Colon (tissue), 2 donors: Measurements from ENCODE around the gene VTCN1.

Experiments
- FAIRE-seq: peaks from 2 replicates; lab custom pipeline; 2012; peaks lifted over from hg19 to GRCh38; lab: Jason Lieb, UNC
- donor health status: control.
- donor health status: control.

Gene VTCN1

GRCh38 chr1:117209094-117209493 is 1.6 kb downstream of the VTCN1 start:
- no peak for FAIRE-seq

DNA sequence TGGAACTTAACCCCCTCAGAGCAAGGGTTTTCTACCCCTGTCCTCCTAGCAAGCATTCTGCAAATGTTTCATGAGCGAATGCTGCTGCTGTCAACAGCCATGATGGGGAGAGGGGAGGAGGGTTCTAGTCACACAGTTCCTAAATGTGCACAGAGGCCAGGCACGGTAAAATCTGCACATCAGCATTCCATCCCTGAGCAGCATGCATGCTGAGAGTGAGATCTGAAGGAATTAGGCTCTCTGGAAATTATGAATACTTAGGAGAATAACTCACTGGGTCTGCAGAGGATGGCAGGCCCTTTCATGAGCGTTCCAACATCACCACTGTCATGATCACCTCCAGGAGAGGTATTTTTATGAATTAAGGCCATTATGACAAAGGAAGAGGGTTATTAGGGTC is 2.1 kb downstream of the VTCN1 start:
- FAIRE-seq = no peak

DNA sequence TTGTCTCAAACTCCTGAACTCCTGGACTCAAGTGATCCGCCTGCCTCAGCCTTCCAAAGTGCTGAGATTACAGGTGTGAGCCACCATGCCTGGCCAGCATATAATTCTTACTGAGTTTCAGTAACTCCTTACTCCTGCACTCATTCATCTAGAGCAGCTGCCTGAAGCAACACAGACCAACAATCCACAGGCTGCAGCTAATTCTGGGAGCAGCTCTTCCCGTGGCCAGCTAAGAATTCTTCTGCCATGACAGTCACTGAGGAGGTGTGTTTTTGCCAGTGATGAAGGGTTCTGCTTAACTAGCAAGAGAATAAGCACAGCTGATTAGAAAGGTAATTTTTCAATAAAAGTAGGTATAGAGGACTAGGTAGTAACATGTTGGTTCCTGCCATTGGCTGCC is 5.4 kb downstream of the VTCN1 start:
- FAIRE-seq = no peak

GRCh38 chr1:117201808-117202207 is 8.9 kb downstream of the VTCN1 start:
- no peak for FAIRE-seq

GRCh38 chr1:117198097-117198496 is 12.6 kb downstream of the VTCN1 start:
- no peak for FAIRE-seq

DNA sequence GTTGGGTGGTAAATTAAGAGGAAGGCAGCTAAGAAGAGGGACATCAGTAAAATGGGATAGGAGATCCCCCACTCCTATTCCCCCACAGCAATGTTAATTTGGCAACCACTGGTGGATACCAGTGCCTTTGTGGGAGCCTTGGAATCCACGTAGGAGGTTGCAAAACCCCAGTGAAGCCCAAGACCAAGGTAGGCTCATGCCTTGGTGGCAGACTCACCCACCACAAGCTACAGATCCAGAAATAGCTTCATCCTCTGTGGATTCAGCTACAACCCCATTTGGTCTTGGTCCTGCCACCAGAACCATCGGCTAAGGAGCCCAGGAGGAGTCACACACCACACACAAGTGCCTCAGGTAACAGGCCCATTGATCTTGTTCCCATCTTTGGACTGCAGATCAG is 21.0 kb downstream of the VTCN1 start:
- FAIRE-seq = no peak

GRCh38 chr1:117188816-117189437 is 21.8 kb downstream of the VTCN1 start:
- no peak for FAIRE-seq

GRCh38 chr1:117188170-117188815 is 22.4 kb downstream of the VTCN1 start:
- FAIRE-seq = no peak

DNA sequence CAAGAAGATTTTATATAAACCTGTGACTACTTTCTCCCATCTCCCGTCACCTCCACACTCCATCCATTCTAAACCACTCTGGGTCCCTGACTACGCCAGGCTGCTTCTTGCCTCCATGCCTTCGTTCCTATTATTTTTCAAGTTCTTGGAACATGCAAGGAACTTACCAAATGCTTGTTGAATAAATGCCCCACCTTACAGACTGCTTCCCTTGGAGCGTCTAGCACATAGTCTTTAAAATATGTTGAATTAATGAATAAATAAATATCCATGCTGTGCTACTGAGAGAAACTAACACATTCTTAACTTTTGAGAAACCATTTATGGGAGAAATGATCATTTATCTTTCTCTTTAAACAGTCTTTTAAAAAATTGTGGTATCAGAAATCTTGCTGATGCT is 27.6 kb downstream of the VTCN1 start:
- FAIRE-seq = no peak

DNA sequence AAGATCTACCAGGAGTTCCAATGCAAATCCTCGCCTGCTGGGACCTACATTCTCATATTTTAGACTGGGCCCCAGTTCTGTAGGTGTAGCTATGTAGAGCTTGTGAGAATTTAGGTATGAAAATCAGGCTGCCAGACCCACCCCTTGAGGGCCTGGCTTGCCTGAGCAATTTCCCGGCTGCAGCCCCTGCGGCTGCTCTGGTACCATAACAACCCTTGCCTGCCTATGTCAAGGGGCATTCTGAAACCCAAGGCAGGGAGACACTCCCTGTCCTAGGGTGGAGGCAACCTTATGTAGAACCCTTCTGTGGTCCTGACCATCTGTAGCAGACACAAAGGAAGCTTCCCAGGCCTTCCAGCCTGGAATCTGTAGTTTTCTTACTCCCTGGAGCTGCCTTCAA is 28.4 kb downstream of the VTCN1 start:
- no peak for FAIRE-seq

DNA sequence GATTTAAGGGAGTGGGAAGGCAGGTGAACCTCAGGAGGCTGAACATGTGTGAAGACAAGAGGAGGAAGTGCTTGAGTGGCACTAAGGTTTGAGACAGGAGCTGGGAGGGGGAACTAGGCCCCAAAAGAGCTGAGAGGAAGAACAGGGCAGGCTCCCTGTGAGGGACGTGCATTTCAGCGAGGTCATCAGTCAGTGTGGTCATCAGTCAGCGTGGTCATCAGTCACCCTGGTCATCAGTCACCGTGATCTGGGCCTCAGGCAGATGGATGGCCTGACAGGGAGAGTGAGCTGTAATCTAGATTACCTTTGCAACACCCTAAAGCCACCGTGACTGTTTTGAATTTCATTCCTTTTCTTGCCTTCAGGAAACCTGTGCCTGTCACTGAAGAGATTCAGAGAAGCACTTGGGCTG is 29.1 kb downstream of the VTCN1 start:
- no peak for FAIRE-seq

DNA sequence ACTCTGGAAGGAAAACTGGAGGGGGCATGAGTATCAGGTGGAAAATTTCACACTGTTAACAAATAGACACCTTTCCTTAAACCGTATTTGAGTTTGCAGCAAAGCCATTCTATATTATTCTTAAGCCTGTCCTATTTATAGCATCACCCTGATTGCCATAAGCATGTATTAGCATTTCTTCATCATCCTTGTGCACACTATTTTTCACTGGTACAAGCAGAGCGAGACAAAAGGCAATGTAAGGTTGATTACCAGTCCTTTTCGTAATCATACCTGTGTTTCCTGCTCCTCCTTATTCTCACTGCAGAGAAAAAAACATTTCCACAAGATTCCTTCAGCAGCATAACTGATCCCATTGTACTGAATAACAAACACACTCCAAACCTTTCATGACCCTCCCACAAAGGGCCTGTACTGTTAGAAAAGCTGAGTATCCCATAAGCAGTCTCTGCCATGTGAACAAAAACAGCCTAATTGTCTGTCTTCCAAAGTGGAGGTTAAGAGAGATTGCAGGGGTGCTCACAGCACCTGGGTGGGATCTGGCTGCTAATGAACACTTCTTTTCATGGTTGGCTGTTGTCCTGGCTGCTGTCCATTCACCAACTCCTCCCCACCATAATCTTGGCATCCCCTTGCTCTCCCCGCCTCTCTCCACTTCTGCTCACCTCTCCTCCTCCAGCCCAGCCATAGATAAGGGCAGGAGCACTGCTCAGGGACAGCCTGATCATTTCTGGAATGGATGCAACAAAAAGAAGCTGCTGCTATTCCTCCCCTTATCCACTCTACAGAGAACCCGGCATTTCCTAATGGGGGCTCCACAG is 30.4 kb downstream of the VTCN1 start:
- no peak for FAIRE-seq

- no peak for FAIRE-seq
Observed at GRCh38 chr1:117179471-117179870, 31.3 kb downstream of the VTCN1 start.

GRCh38 chr1:117178756-117179155 is 32.0 kb downstream of the VTCN1 start:
- FAIRE-seq = no peak

GRCh38 chr1:117177376-117177775 is 33.4 kb downstream of the VTCN1 start:
- FAIRE-seq = no peak

- FAIRE-seq = no peak
Observed at GRCh38 chr1:117176579-117176978, 34.1 kb downstream of the VTCN1 start.

DNA sequence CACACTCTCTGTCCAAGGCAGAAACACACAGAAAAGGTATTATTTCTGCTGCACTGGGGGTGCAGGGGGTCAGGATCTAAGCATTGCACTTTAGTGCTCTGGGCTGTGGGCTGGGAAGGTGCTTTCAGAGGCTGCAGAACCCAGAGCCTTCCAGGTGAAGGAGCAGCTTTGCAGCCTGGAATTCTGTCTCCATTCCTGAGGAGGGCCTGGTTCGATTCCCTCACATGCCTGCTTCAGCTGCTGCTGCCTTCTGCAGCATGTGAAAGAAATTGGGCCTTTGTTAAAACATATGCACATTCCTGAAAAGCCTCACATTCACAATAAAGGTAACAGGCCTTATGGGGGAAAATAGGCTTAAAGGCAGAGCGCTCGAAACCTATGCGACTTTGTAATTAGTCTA is 35.9 kb downstream of the VTCN1 start:
- FAIRE-seq = no peak

DNA sequence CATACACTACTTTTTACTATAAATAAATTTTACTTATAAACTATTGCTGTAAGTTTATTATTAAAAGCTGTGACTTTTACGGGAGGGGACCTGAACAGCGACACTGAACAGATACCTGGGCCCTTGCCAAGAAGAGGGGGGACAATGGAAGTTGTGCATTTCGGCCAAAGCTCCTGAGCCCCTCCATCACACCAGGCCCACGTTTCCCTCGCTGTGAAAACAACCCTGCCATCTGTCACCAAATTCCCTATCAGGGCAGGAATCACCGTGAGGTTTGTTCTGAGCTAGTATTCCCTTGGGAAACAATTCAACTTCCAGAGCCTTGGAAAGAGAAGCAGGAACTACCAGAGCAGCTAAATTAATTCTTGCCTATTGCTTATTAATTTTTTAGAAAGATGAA is 37.0 kb downstream of the VTCN1 start:
- FAIRE-seq = no peak

DNA sequence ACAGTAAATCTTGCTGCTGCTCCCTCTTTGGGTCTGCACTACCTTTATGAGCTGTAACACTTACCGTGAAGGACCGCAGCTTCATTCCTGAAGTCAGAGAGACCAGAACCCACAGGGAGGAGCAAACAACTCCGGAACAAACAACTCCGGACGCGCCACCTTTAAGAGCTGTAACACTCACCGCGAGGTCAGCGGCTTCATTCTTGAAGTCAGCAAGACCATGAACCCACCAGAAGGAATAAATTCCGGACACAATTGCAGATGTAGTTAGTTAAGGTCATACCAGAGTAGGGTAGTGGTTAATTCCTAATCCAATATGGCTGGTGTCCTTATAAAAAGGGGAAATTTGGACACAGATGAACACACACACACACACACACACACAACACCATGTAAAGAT is 37.7 kb downstream of the VTCN1 start:
- no peak for FAIRE-seq

- FAIRE-seq = no peak
Observed at GRCh38 chr1:117171900-117172511, 38.7 kb downstream of the VTCN1 start.

DNA sequence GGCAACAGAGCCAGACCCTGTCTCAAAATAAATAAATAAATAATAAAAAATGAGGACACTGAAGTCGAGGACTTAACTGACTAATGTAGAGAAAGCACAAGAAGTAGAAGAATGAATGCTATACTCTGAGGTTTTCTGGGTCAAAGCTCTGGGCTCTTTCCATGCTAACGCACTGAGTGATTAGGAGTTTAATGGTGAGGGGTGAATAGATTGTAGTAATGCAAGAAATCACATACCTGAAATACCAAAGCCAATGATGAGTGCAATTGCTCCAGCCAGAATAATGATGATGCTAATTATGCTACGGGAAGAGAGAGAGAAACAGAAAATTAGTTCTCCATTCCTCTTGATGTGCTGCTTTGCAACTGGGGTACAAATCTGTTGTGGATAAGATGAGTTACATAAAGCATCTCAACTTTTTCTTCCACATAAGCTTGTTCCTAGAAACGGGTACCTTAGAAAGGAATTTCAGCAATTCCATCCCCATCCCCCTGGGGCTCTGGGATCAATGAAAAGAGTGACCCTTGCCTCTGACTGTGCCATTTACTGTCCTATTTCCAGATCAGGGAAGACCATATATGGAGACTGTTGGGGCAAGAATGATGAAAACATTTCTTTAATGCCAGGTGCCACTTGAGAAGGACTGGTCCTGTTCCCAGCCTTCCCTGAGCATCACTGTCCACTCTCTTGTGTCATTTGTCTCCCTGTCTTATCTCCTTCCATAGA is 40.7 kb downstream of the VTCN1 start:
- FAIRE-seq = no peak

DNA sequence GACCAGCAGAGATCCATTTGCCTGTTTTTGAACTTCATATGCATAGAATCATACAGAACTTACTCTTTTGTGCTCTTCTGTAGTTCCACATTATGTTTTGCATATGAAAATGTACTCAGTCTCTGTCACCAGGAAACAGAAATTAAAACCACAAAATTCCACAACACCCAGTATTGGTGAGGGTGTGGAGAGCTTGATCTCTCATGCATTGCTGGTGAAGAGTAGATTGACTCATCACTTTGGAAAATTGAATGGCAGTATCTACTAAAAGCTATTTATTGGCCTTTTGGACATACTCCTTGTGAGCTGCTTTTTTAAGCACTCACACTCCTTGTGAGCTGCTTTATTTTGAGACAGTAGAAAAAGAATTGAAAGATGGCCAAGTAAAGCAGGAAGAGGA is 43.3 kb downstream of the VTCN1 start:
- no peak for FAIRE-seq
